ENCODE results near the gene RETREG3. TPM values are rescaled to one million over a fixed set of nuclear protein-coding genes. Genes with fewer than 3 reads are reported as not detected.

Gene RETREG3
- total RNA-seq, 1 experiment from 2014 or later, result 38.5 TPM

- TF ChIP-seq CBX3 (IDR thresholded peaks at IDR 0.05; ENCODE audit: low read depth), result no peak; the same call in 1 of the 2 replicates
- TF ChIP-seq SP1 (IDR thresholded peaks at IDR 0.05; ENCODE audit: low read depth), result peak; percentile 86
Observed at GRCh38 chr17:42561897-42562387, 47.2 kb downstream of the RETREG3 start, which contains the start of gene COASY (continued).

- Histone ChIP-seq H3K4me3 (replicated peaks in 1 of 2; ENCODE audit: low read depth in 1 of 2, low read length in 2 of 2) (no peak overlapping the region), H3K79me2 (ENCODE audit: insufficient read depth, low read length) (peaks cover 29% of the 10 kb centered on the region), H3K27ac (ENCODE audit: low read depth, low read length) (no peak overlapping the region), H3K9ac (ENCODE audit: low read length) (no peak overlapping the region), H3K9me3 (ENCODE audit: control insufficient read depth in 1 of 2, insufficient read depth in 1 of 2, low read depth in 1 of 2, low read length in 2 of 2) (no peaks in the 10 kb centered on the region), H2AFZ (ENCODE audit: low read depth, low read length, poor library complexity, severe bottlenecking) (no peak overlapping the region), H3K4me1 (ENCODE audit: control insufficient read depth in 1 of 2, insufficient read depth in 2 of 2, low read length in 2 of 2) (peaks cover 31 to 48% of the 10 kb centered on the region in 2 experiments), H3K36me3 (ENCODE audit: control insufficient read depth in 1 of 2, insufficient read depth in 2 of 2, low read length in 2 of 2) (peaks cover 8 to 13% of the 10 kb centered on the region in 2 experiments; a peak in 3 of 4 replicates), H3K4me2 (ENCODE audit: low read length) (no peak overlapping the region), H4K20me1 (ENCODE audit: insufficient read depth) (no peaks in the 10 kb centered on the region), H3K27me3 (ENCODE audit: insufficient read depth, low read length) (no peaks in the 10 kb centered on the region), H3K9me2 (ENCODE audit: insufficient read depth) (no peaks in the 10 kb centered on the region)
- ChIA-PET CTCF (no interaction called here), RAD21 (ENCODE audit: low non-redundant PET in 1 of 2, low total read pairs in 2 of 2, uncharacterized antibody in 2 of 2, unreplicated experiment in 2 of 2) (no interaction called here), POLR2A (interaction anchor here (0.7 kb wide), 1 partner anchor 210 kb away, joined by 3 read pairs; no protein-coding TSS in a partner anchor)
- ATAC-seq (no peak), DNase-seq (ENCODE audit: low read depth, low spot score) (no peak)
- TF ChIP-seq POLR2A (IDR thresholded peaks at IDR 0.05; ENCODE audit: borderline replicate concordance, extremely low read depth, insufficient read depth, insufficient read length), result no peak
- no peak for TF ChIP-seq SRF (IDR thresholded peaks at IDR 0.05; ENCODE audit: low read depth)
- TF ChIP-seq JUND (IDR thresholded peaks at IDR 0.05), result no peak
- TF ChIP-seq ZBTB33 (IDR thresholded peaks at IDR 0.05; ENCODE audit: extremely low read depth, insufficient replicate concordance, low read length), result no peak
- TF ChIP-seq, protein P1, sequence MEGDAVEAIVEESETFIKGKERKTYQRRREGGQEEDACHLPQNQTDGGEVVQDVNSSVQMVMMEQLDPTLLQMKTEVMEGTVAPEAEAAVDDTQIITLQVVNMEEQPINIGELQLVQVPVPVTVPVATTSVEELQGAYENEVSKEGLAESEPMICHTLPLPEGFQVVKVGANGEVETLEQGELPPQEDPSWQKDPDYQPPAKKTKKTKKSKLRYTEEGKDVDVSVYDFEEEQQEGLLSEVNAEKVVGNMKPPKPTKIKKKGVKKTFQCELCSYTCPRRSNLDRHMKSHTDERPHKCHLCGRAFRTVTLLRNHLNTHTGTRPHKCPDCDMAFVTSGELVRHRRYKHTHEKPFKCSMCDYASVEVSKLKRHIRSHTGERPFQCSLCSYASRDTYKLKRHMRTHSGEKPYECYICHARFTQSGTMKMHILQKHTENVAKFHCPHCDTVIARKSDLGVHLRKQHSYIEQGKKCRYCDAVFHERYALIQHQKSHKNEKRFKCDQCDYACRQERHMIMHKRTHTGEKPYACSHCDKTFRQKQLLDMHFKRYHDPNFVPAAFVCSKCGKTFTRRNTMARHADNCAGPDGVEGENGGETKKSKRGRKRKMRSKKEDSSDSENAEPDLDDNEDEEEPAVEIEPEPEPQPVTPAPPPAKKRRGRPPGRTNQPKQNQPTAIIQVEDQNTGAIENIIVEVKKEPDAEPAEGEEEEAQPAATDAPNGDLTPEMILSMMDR (IDR thresholded peaks at IDR 0.05 in 2 of 3, conservative IDR thresholded peaks at IDR 0.05 in 1 of 3; ENCODE audit: borderline replicate concordance in 1 of 3, insufficient read depth in 1 of 3, low read depth in 2 of 3, low read length in 2 of 3), result no peak
- TF ChIP-seq, protein P2, sequence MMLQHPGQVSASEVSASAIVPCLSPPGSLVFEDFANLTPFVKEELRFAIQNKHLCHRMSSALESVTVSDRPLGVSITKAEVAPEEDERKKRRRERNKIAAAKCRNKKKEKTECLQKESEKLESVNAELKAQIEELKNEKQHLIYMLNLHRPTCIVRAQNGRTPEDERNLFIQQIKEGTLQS (IDR thresholded peaks at IDR 0.05), result no peak
- TF ChIP-seq ELF1 (IDR thresholded peaks at IDR 0.05; ENCODE audit: borderline replicate concordance, low read depth), result no peak; the same call in 1 of the 2 replicates
- intact Hi-C loops (cut with micrococcal nuclease), result no loop called here
- TSS peak; percentile 31 for BruUV-seq (replicated peaks)
Observed at GRCh38 chr17:42560246-42560645, 48.9 kb downstream of the RETREG3 start.
